HG03045 (cell line): Measurements from ENCODE around the gene GPC1.

ENCODE experiments used
- ATAC-seq: cut with Tn5 transposase; IDR thresholded peaks from one replicate; pipeline ENCODE4 v1.9.1; 2021; ENCODE audit warnings: mild to moderate bottlenecking, moderate library complexity; ENCODE audit not compliant: unreplicated experiment

The GPC1 gene

DNA sequence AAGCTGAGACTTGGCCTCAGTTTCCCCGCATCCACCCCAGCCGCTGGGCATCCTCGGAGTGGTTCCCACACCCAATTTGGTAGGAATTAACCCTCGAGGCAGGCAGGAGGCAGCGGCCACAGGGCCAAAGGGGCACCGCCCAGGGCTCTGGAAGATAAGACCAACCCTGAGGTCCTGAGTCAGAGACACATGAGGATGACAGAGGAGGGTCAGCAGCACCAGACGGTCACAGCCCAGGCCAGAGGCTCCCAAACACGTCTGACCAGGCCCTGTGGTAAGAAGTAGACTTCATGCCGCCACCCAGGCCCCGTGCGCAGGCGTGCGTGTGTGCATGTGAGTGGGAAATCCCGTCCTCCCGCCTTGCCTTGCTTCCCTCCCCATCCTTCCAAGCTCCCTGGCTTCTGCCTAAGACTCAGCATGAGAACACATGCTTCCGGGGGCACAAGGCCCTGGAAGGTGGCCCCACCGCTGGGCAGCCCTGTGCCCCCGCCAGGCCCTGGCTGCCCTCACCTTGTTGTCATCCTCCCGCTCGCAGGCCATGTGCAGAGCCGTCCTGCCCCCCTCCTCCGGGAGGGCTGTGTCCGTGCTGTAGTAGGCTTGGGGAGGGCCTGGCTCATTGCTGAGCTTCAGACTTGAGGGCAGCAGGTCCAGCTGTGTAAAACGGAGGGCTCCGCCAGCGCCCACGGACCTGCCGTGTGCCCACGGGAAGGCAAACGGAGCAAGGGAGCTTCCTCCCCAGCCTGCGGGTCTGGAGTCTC, 76.1 kb downstream of the GPC1 start:
- ATAC-seq: no peak

DNA sequence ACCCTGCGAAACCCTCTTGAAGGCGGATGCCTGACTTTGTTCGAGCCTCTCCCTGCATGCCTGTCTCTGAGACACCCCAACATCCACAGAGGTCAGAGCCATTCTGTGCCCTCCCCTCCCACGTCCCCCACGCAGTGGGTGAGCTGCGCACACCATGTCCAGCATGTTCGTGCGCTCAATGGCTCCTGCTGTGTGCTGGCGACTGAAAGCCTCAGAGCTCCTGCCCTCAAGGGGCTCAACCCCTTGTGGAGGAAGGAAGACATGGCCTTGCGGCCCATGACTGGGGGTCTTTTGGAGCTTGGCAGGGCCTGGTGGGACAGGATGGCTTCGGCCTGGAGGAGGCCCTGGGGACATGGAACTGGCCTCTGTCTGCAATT, 76.6 kb downstream of the GPC1 start:
- ATAC-seq: no peak

DNA sequence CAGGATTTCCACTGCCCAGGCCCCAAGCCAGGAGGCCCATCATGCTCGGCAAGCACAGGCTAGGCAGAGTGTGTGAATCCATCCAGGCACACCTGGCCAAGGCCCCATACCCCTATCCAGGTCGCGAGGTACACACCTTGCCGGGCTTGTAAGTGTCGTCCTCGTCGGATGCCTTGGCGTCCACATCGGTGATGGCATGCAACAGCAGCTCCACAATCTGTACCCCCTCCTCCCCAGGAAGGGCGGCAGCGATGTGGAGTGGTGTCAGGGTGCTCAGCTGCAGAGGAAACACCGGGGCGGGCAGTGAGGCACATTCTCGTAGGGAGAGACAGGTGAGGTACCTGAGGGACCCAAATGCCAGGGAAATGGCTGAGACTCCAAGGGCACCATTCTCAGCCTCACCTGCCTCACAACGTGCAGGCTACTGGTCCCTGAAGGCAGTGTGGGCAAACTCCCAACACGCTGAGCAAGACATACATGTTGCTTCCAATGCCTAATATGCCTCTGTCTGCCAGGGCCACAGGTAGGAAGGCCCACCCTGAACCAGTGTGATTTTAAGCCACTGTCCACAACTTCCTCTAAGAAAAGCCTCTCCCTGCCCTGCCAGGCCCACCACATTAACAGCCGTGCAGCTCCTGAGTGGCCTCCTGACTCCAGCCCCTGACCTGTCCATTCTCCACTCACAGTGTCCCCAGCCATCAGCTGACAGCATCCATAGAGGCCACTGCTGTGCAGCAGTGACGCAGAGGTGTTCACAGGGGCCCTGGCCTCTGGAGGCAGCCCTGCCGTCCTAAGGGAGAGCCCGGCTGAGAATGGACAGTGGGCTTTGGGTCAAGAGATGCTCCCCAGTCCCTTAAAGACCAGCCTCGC, 77.4 kb downstream of the GPC1 start:
- ATAC-seq: no peak

DNA sequence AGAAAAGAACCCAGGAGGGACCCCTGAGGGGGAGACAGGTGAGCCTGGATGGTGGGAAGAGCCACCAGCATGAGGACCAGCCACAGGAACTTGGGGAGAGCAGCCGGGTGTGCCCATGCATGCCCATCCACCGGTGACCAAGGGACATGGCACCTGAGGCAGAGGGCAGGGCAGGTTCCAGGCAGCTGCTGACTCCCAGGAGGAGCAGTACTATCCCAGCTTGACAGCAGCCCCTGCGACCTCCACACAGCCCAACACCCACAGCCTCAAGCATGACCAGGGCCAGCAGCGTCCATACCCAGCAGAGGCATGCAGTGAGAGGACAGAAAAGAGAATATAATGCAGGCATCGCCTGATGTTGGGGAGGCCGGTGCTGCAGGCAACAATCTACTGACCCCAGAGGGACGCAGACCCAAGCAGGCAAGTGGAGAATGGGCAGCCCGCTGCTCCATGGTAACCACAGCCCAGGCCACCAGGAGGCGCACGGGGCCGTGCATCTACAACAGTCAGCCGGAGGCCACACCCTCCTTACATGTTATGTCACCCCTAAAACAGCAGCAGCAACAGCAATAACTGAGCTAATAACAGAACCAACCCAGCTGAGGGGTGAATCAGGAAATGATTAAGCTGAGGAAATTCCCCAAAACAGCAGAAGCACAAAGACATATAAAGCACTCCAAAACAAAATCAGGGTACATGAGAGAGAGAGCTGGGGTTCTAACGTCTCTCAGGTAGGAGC, 78.3 kb downstream of the GPC1 start:
- peak; percentile 86 for ATAC-seq

DNA sequence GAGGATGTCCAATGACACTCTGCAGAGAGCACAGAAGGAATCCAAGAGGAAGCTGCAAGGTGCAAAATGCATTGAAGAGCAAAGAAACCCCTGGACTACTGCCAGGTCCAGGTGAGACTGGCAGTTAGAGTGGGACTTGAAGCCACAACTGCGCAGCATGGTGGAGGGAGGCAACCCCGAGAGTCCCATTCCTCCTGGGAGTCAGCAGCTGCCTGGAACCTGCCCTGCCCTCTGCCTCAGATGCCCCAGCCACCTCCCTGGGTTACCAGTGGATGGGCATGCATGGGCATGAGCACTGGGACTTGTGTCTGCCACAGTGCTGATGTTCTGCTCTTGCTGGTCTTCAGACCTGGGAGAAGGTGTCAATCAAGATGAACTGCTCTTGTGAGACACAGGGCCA, 79.2 kb downstream of the GPC1 start:
- no peak for ATAC-seq

DNA sequence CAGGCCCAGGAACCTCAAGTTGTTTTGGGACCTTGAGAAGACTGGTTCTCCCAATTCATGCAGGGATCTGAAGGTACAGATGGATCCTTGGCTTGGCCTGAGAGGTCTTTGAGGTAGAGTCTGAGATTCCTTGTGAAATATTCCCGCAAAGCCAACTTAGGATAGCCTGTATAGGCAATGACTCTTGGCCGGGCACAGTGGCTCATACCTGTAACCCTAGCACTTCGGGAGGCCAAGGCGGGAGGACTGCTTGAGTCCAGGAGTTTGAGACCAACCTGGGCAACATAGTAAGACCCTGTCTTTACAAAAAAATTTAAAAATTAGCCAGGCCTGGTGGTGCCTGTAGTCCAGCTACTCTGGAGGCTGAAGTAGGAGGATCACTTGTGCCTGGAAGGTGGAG, 81.9 kb downstream of the GPC1 start:
- no peak for ATAC-seq
